Stimulated activated CD4-positive, alpha-beta T cell treated with anti-CD3 and anti-CD28 coated beads, Interleukin-1b, Interleukin-23, amount 100 ng/mL, for 24 hours (primary cell): ENCODE data around the gene VPS35L.

Source experiments
- DNase-seq, 4 experiments: peaks; one replicate each; pipeline ENCODE4 v3.0.0-alpha.2; 2020; ENCODE audit warnings: low read depth in 4 of 4, low spot score in 1 of 4

VPS35L gene

GRCh38 chr16:19555186-19555937 lies at the start of gene VPS35L:
VPS35L (plus strand) TSS chr16:19555703; CDS start chr16:19555730, 27 bp downstream.
- peak; percentile 86 to 90 (median 88) for DNase-seq

GRCh38 chr16:19506965-19507364 lies 48.5 kb upstream of the VPS35L start:
- no peak for DNase-seq

- no peak for DNase-seq
Measured at GRCh38 chr16:19507867-19508266, 47.6 kb upstream of the VPS35L start.

GRCh38 chr16:19512297-19512696 lies 43.2 kb upstream of the VPS35L start:
- DNase-seq, result no peak

GRCh38 chr16:19513377-19514053 lies 42.0 kb upstream of the VPS35L start:
- DNase-seq, result no peak

- no peak for DNase-seq
Measured at GRCh38 chr16:19515757-19516156, 39.7 kb upstream of the VPS35L start.

- DNase-seq, result no peak
Measured at GRCh38 chr16:19517424-19518089, 37.9 kb upstream of the VPS35L start.

GRCh38 chr16:19518388-19518787 lies 37.1 kb upstream of the VPS35L start:
- DNase-seq, result no peak

- DNase-seq, result no peak
Measured at GRCh38 chr16:19520861-19521331, 34.6 kb upstream of the VPS35L start.

- DNase-seq, result peak; percentile 90 to 95 (median 93)
Measured at GRCh38 chr16:19521471-19522396, 33.8 kb upstream of the VPS35L start, which contains the start of gene GDE1. GDE1 (minus strand) TSS chr16:19522098; CDS start chr16:19521964, 134 bp downstream.

- DNase-seq, result no peak
Measured at GRCh38 chr16:19522397-19522732, 33.1 kb upstream of the VPS35L start.

- DNase-seq, result no peak
Measured at GRCh38 chr16:19522760-19523159, 32.7 kb upstream of the VPS35L start.

GRCh38 chr16:19523184-19523558 lies 32.3 kb upstream of the VPS35L start:
- no peak for DNase-seq

GRCh38 chr16:19523559-19524355 lies 31.7 kb upstream of the VPS35L start, which contains the start of gene CCP110:
CCP110 (plus strand) TSS chr16:19523942; CDS start chr16:19527882, 3,940 bp downstream.
- peak; percentile 86 to 94 (median 92) for DNase-seq

- DNase-seq, result no peak
Measured at GRCh38 chr16:19524356-19524615, 31.2 kb upstream of the VPS35L start.

- DNase-seq, result no peak
Measured at GRCh38 chr16:19524616-19525384, 30.7 kb upstream of the VPS35L start.

GRCh38 chr16:19525385-19525723 lies 30.1 kb upstream of the VPS35L start:
- DNase-seq, result no peak

- no peak for DNase-seq
Measured at GRCh38 chr16:19527161-19527560, 28.3 kb upstream of the VPS35L start.

GRCh38 chr16:19528666-19529065 lies 26.8 kb upstream of the VPS35L start:
- no peak for DNase-seq

- no peak for DNase-seq
Measured at GRCh38 chr16:19532601-19533000, 22.9 kb upstream of the VPS35L start.
